Pulmonary artery endothelial cell (primary cell): ENCODE data around the gene GFRA4. TPM values are rescaled to one million over a fixed set of nuclear protein-coding genes. Genes with fewer than 3 reads are reported as not detected.

ENCODE experiments used
- DNase-seq: peaks from one replicate; pipeline ENCODE4 v3.0.0-alpha.2; 2011; ENCODE audit warnings: low read depth, low spot score
- total RNA-seq: library from RNA; depleted of rRNA; stranded (reverse); fragments of >200 nt; gene quantifications from 2 replicates; pipeline ENCODE4 v1.2.3, GENCODE V29; 2014

The GFRA4 gene, protein sequence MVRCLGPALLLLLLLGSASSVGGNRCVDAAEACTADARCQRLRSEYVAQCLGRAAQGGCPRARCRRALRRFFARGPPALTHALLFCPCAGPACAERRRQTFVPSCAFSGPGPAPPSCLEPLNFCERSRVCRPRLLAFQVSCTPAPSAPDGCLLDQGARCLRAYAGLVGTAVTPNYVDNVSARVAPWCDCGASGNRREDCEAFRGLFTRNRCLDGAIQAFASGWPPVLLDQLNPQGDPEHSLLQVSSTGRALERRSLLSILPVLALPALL
- total RNA-seq: not detected in 2 replicates

DNA sequence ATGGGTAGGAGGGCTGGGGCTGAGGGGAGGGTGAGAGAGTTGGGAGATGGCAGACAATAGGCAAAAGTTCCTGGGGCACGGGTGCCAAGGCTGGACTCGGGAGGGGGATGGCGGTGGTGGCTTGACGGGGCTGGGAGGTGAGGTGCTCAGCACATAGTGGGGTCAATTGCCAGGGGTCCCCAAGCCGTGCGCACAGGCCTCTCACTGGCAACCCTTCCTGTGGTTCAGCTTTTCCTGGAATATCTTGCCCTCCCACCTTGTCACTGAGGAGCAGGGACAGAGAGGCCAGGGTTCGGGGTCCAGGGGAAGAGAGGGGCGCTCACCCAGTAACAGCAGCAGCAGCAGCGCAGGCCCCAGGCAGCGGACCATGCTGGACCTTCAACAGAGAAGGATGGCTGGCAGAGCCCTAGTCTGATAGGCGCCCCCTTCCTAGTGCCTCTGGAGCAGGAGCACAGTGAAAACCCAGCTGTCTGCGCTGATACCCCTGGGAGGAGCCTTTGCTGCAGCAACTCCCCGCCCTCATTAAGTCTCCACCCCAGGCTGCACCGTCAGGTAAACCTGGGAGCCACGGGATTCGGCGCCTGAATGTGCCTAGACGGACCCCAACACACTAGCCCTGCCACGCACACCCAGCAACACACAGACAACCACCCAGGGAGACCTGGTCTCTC, at the start of gene GFRA4:
TSS of gene GFRA4 (minus strand) at position 369 of the 671 bp plus-strand sequence. CDS start at position 369, 0 bp downstream.
- DNase-seq: no peak

DNA sequence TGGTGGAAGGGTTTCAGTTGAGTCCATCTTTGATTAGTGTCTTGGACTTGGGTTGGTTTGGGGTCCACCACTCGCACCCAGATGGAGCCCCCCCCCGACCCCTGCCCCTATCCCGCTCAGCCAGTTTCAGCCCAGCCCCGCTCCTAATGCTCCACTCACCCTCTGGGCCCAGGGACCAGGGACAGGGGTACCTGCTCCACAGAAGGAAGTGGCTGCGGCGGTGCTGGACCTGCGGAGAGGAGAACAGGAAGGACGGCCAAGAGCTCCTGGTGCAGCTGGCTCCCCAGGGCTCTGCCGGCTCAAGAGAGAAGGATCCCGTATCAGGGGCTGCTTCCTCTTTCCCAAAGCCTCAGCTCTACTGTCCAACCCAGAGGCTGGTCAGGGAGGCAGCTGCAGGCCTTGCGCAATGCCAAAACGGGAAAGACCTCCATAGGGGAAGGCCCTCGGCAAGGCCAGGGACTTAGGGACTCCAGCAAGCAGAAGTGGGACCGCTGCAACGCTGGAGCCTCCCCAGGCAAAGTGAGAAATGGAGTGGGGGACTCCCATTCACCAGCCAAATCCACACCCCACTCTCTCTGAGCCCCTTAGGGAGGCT, 49.2 kb upstream of the GFRA4 start, which contains the start of gene SIGLEC1:
TSS of gene SIGLEC1 (minus strand) at position 322 of the 595 bp plus-strand sequence. CDS start 5,472 bp downstream, outside the sequence.
- DNase-seq: no peak

DNA sequence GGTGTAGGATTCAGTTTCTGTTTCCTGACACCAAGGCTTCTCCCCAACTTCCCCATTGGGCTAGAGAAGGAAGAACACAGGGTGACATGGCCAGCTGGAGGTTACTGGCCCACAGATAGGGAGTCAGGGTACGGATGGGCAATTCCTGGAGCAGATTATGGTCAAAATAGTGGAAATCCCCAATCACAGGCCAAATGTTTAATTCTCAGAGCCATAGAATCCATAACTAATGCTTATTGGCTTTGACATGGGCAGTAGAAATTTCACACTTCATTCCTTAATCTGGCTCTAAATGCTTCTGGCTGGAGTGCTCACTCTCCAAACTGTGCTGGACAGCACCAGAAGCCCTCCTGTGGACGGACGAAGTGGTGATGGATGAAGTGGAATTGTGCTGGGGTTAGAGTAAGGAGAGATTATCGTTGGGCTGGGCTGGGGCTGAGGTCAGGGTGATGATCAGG, 48.3 kb upstream of the GFRA4 start:
- no peak for DNase-seq

DNA sequence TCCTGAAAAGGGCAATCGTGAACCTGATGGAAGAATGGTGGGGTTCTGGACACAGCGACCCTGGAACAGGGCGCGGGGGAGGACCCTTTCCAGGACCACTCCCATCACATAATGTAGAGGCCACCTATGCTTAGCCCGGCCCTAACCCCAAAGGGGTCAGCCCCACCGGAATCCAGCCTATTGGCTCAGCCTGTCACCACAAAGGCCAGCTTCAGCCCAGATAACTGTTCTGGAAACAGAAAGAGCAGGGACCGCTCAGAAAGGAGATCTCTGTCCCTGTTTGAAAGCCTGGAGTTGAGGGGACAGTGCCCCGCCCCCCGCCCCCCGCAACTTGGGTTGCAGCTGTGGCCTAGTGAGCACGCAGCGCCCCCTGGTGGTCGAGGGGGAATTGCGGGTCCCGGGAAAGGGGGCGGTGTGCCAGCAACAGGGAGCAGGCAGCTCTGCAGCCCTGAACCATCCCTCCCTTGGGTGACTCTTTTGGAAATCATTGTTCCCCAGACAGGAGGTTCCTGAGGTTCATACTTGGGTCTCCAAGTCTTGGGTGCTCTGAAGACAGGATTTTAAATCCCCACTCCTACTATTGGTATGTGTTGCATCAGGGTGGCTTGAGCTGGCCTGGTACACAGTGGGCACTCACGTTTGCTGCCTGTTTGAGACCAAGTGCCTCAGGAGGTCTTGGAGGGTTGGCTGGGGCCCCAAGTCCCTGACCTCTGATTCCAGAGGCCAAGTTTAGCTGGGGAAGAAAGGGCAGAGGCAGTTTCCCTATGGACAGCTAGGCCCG, 47.7 kb upstream of the GFRA4 start:
- DNase-seq: no peak

DNA sequence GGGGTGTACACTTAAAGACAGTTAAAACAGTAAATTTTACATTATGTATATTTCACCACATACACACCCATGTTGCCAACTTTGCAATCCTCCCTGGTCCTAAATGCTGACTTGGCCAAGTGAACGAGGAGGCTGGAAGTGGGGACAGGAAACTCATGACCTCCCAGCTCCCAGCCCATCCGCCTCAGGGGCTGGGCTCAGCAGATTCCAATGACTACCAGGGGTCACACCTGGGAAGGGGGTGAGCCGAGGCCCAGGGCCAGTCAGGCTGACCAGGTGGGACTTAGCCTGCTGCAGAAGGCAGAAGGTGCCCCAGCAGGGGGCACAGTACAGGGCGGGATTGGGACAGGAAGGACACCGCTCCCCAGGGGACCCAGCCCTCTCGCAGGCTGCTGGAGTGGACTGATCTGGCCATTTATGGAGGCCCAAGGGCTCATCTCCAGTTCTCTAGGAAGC, 46.8 kb upstream of the GFRA4 start:
- DNase-seq: no peak

DNA sequence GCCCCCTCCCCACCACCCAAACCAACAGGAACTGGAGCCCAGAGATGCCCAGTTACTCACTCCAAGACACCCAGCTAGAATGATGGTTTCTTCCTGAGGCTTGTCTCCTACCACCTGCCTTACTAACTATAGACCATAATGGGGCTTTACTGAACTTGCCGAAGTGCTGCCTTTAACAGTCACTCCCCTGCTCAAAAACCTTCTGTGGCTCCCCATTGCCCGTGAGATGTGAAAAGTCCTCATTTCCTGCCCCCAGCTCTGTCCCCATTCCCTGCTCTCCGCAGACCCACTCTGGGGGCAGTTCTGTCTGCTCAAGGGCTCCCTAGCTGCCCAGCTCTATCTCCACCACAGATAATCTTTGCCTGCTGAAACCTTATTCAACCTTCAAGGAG, 44.3 kb upstream of the GFRA4 start:
- no peak for DNase-seq

DNA sequence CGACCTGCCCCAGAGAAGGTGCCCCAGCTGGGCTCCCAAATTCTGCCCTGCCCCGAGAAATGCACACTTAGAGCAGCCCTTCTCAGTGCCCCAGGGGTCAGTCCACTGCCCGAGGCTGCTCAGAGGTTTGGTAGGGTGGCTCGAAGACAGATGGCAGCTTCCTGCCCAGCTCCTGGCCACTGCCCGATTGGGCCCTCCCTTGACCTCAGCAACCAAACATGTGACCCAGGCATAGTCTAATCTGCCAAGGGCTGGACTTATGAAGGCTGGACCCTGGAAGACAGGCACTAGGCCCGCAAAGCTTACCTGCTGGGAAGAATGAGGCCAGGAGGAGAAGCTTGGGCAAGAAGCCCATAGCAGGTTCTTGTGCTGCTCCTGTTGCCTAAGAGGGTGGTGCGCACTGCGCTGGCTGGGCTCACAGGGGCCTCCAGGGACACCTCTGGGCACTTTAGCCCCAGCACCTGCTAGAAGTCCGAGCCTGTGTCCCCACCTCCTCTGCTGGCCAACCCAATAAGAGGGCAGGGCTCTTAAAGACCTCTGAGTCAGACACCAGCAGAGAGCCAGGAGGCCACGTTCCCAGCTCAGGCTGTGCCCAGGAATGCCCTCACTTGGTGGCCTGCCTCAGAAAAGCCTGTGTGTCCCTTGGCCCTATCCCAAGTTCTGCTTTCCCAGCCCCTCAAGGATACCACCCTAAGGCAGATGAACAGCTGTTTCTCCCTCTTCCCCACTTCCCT, 43.7 kb upstream of the GFRA4 start:
- no peak for DNase-seq

DNA sequence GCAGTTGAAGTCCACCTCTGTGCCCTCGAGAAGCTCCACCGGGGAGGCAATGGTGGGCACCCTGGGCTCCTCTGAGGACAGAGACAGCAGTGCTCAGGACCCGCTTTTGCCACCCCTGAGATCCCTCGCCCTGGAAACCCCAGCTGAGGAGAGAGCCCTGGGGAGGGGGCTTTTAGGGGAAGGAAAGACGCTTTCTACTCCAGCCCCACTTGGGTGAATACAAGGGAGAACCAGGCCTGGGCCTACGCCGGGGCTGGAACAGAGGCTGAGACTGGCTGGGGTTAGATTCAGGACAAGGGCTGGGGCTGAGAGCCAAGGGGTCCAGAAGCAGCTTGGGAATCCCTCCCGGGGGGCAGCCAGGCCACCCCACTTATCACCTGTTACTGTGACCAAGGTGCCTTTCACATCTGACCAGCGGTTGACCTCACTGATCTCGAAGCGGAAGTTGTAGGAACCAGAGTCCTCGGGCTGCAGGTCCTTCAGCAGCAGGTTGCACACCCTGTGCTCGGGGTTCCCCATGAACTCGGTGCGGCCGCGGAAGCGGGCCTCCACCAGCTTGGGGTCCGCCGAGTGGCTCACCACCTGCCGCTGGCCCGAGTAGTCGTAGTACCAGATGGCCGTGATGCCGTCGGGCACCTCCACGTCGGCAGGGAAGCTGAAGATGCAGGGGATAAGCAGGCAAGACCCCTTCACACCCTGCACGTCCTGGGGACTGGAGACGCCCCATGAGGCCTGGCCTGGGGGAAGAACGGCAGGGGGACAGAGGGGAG, 43.0 kb upstream of the GFRA4 start:
- DNase-seq: no peak

DNA sequence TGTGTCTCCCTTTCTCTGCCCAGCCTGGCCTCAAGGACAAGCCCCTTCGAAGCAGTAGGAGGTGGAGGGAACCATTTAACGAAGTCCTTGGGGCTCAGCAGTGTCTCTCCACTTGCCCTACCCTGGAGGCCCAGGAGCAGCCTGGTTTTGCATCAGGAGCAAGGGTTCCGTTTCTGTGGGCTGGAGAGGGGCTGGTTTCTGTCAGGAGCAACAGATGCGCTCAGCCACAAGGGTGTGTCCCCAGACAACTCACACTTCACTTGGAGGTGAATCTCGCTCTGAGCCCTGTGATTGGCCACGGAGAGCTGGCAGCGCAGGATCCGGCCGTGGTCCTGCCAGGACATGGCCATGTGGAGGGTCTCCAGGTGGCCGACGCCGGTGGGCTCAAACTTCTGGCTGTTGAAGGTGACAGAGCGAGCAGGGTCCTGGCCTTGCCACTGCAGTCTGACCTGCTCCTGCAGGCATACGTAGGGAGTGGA, 42.3 kb upstream of the GFRA4 start:
- DNase-seq: no peak

DNA sequence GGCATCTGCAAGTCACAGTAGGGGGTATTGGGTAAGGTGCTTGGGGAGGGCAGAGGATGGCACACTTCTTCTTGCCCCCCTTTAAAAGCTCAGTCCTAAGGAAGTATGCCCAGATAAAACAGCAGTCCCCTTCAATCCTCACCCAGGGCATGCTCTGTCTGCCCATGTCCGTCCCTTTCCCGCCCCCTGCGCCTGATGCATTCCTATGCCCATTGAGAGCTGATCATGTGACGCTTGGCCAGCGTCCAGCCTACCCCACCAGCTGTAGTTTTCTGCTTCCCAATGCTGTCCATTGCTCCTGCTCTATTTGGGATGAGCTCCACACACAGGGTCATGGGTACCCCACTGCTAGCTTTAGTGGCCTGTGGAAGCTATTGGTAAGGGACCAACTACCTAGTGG, 40.9 kb upstream of the GFRA4 start:
- DNase-seq: no peak

DNA sequence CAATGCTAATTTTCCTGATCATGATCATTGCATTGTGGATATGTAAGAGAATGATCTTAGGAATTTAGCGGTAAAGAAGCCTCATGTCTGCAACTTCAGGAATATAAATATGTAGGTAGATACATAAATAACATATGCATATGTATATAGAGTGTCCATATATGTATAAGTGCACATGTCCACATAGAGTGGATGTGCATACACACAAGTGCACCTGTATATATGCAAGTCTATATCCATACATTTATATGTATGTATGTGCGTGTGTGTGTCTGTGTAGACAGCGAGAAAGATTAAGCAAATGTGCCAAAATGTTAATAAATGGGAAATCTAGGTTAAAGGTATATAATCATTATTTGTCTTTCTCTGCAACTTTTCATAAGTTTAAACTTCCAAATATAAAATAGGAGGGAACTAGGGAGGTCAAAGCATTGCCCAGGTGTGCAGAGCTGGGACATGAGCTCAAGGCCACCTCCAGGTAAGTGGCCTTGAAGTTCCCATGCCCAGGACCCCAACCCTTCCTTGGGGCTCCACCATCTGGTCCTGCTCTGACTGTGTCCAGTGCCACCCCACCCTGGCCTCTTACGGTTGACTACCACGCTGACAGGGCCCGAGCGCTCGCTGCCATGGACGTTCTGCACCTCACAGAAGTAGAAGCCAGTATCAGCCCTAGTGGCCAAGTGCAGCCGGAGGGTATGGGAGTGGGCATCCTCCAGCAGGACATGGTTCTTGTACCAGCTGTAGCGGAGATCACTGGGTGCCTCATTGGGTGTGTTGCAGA, 39.6 kb upstream of the GFRA4 start:
- no peak for DNase-seq

DNA sequence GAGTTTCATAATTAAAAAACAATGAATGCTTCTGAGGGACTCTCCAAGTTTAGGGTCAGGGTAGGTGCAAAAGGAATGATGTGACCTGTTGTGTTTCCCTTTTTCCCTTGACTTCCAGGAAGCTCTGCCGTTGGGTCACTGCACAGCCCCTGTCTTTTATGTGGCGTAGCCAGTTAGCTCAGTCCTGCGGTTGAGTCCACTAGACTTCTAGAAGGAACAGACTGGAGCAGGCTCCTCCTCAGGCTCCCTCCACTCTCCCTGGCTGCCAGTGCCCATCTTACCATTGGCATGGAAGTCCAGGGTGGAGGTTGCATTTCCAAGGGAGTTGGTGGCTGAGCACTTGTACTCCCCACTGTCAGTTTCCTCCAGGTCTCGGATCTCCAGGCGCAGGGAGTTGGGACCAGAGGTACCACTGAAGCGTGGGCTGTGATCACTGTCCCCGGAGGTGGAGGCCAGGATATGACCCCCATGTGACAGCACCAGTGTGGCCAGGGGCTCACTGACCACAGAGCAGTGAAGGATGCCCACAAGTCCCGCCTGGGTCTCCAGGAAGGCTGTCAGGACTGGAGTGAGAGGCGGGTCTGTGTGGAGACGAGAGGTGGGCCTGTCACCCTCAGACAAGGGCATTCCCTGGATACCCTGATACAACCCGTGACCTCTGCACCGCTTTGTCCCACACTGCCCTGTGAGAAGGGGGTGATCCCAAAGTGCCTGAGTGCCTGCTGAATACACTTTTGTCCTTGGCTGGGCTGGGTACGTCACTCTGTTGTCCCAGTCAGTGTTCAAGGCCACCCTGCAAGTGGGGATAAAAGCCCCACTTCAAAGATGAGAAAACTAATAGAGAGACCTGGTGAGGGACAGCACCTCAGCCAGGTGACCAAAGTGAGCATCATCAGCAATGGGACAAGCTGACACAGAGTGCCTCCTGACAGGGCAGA, 38.1 kb upstream of the GFRA4 start:
- no peak for DNase-seq

DNA sequence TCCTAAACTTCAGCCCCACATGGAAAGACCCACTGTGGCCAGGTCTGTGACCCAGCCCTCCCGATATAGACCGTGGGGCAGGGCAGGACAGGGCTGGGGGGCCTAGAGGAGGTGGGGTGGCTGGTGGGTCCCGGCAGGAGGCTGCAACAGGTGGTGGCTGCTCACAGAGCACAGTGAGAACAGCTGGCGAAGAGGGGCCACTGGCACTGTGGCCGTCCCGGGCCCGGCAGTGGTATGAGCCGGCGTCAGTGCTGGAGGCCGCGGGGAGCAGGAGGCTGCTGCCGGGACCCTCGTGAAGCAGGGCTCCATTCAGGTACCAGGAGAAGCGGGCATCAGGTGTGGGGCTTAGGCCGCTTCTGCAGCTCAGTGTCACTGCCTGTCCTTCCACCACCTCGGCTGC, 35.8 kb upstream of the GFRA4 start:
- DNase-seq: no peak

DNA sequence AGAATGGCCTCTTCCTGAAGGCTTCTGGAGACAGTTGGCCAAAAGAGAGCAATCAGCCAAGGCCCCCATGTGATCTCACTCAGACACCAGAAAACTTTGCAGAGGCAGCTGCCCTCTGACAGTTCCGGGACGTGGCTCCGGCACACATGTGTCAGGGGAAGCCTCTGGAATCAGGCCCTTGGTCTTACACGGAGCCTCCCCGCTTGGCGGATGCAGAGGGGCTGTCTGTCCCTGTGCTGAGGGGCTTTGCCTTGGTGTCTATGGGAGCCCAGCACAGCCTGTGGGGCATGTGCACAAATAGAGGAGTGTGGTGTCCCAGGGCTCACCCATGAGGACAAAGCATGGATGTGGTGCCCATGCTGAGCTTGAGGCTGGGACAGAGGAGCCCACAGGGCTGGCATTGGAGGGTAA, 35.4 kb upstream of the GFRA4 start:
- no peak for DNase-seq

DNA sequence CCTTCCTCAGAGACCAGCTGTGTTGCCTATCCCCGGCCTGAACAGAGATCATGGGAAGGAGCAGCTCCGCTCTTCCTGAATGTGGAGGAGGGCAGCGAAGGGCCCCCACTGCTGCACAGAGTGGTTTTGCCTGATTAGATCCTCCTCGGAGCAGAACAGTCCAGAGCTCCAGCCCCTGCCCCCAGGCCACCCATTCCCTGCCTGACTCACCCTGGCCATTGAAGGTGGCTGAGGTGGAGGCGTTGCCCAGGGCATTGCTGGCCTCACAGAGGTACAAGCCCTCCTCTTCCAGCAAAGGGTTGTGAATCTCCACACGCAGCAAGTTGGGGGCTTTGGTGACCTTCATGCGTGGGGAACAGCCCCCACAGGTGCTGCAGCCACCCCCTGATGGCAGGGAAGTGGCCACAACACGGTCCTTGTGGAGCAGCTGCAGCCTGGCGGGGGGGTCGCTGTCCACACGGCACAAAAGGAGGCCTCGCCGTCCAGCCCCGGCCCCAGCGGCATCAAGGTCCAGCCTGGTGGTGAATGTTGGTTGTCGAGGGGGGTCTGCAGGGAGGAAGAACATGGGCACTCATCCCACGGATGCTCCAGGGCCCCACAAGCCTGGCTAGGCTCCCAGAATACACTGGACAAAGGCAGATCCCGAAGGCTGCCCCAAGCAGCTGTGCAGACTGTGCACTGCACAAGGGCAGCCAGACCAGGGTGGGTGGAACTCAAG, 34.5 kb upstream of the GFRA4 start:
- DNase-seq: no peak

DNA sequence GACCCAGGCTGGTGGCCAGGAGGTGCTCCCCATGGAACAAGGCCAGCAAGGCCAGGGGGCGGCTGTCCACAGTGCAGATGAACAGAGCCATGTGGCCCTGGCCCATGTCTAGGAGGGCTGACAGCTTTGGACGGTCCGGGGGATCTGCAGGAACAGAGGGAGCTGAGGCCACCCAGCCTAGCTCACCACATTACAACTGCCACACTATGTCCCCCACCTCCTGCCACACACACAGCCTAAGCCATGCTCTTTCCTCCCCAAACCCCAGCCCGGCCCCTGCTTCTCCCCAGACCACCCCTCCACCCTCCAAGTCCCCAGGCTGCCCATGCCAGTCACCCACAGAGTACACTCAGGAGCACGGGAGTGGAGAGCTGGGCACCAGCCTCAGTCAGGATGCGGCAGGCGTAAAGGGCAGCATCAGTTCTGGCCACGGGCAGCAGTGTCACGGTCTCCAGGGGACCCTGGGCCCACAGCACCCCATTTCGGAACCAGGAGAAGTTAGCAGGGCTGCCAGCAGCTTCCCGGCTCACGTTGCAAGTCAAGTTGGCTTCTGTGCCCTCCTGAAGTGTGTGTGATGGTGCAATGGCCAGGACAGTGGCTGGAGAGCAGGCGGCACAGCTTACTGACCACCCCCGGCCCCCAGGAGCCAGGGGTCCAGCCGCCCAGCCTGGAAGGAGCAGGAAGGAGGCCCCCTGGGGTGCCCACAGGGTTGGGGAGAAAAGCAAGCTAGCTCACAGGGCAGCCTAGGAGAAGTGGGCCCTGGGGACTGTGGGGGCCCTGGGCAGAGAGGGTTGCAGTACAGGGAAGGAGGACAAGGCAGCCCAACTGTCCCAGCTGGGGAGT, 33.8 kb upstream of the GFRA4 start:
- no peak for DNase-seq

DNA sequence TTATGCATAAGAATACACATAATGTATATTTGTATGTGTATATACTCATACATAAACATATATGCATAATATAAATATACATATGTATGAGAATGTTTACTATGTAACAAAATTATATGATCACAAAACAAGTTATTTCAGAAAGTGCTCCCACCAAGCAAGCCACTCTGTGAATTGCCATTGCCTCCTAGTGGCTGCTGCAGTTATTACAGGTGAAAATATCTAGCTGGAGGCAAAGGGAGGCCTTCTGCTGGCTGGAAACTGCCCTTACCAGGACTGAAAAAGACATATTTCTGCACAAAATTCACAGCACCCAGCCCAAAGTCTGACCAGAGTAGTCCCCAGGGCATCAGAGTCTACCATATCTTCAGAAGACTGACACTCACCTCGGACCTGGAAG, 33.0 kb upstream of the GFRA4 start:
- no peak for DNase-seq
